NCI-H2196 (cell line): ENCODE data around the gene ASMTL.
"Not testable (repeated sequence)": the region's sequence is repeated elsewhere in the genome, so short reads cannot be mapped to it uniquely, and the experiment has no call there.

Experiments used
- DNase-seq: peaks from one replicate; lab custom pipeline; 2025; ENCODE audit not compliant: unreplicated experiment; lab: John Stamatoyannopoulos, UW

Gene ASMTL

GRCh38 chrX:1416327-1416784, 36.4 kb downstream of the ASMTL start:
- no peak for DNase-seq

GRCh38 chrX:1412551-1413161, 40.1 kb downstream of the ASMTL start:
- DNase-seq, result no peak

DNA sequence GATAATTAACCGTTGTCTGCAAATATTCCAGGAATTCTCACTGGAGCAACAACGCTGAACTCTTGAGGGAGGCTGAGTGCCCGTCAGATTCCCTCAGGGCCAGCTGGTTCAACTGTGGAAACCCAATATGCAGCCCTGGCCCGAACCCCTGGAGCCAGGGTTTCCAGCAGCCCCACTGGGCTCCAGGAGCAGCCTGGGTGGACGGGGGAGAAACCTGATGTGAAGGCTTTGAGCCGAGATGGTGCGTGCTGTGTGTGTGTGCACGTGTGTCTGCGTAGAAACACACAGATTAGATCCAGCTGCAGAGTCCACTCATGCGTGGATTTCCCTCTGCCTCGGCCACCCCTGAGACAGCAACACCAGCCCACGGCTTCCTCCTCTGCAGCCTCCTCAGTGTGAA, 41.4 kb downstream of the ASMTL start:
- no peak for DNase-seq

- no peak for DNase-seq
Measured at GRCh38 chrX:1407035-1407434, 45.7 kb downstream of the ASMTL start.

GRCh38 chrX:1405769-1406168, 46.9 kb downstream of the ASMTL start:
- DNase-seq, result not testable (repeated sequence)

DNA sequence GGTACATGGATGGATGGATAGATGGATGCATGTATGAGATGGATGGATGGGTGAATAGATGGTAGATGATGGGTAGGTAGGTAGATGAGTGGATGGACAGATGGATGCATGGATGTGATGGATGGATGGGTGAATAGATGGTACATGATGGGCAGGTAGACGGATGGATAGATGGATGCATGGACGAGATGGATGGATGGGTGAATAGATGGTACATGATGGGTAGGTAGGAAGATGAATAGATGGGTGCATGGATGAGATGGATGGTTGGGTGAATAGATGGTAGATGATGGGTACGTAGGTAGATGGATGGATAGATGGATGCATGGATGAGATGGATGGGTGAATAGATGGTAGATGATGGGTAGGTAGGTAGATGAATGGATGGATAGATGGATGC, 48.8 kb downstream of the ASMTL start:
- DNase-seq, result not testable (repeated sequence)

- no peak for DNase-seq
Measured at GRCh38 chrX:1403228-1403627, 49.5 kb downstream of the ASMTL start.

DNA sequence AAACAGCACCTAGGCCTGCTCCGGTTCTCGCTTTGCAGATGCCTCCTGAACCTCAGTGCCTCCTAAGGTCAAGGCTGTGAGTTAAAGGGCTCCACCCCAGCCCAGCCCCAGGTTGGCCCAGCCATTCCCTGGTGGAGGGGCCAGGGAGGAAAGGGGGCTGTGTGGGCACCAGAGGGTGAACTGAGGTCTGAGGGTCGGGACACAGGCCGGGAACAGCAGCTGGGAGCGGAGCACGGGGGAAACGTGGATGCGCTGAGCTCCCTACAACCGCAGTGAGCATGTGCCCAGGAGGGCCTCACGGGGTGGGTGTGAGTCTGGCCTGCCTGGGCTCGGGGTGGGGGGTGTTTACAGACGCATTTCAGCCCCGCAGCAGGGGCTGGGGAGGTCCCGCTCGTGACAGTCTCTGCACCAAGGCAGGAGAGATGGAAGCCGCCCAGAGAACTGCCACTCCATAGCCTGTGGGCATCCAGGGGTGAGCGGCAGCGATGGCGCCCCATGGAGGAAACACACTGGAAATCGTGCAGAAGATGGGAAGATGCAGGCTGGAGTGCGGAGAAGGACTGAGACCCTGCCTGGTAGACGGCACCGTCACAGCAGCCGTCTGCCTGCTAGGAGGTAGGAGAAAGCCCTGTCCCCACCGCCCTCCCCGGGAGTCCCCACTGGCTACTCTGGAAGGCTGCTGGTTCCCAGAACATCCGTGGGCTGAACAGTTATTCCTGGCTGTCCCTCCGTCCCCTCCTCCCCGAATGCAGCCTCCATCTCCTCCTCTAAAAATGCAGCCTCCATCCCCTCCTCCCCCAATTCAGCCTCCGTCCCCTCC, 50.9 kb downstream of the ASMTL start:
- DNase-seq, result no peak

GRCh38 chrX:1400742-1401471, 51.8 kb downstream of the ASMTL start:
- DNase-seq, result no peak

DNA sequence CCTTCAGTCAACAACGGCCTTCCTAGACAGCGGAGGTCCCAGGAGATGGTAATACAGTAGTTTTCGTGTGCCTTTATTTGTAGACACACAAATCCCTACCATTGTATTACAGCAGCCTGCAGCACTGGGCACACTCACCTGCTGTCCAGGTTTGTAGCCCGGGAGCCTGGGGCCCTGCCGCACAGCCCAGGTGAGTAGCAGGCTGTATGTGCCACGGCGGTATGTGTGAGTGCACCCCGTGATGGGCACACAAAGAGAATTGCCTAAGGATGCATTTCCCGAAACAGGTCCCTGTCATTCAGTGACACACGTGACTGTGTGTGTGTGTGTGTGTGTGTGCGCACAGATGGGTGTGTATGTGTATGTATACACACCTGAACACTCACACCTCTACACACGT, 52.7 kb downstream of the ASMTL start:
- no peak for DNase-seq

- no peak for DNase-seq
Measured at GRCh38 chrX:1398431-1399340, 54.0 kb downstream of the ASMTL start.

DNA sequence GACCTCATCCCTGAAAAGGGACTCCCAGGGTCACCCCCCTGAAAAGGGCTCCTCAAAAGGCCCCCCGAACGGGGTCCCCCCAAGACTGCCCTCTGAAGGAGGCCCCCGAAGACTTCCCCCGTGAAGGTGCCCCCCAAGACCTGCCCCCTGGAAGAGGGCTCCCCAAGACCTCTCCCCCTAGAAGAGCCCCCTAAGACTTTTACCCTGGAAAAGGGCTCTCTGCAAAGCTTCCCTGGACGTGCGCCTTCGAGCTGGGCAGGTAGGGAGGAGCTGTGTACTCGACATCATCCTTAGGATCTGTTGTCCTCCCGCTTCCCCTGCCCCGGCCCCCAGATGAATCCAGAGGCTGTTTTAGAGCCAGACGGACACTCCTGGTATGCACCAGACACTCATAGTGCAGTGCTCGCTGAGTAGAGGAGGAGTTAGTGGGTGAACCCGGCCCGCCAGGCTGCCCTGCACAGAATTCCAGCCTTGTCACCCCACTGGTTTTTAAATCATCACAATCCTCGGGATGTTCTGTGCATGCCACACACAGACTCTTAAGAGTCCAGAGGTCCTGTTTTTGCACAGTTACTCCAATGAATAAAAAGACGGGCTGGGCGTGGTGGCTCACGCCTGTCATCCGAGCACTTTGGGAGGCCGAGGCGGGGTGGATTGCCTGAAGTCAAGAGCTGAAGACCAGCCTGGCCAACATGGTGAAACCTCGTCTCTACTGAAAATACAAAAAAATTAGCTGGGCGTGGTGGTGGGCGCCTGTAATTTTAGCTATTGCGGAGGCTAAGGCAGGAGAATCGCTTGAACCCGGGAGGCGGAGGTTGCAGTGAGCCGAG, 55.1 kb downstream of the ASMTL start:
- no peak for DNase-seq

DNA sequence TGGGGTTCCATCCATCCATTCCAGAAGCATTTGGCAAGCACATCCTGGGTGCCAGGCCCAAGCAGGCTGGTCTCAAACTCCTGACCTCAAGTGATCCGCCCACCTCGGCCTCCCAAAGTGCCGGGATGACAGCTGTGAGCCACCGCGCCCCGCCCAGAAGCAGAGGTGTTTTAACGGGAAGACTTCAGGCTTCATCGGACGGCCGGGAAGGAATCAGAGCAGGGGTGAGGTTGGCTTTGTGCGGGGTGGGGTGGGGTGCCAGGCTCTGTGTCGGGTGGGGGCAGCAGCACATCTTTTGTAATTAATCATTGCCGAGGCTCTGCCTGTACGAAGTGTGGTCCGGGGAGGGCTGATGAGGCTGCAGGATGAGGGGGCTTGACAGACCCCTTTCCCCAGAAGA, 55.7 kb downstream of the ASMTL start:
- no peak for DNase-seq

DNA sequence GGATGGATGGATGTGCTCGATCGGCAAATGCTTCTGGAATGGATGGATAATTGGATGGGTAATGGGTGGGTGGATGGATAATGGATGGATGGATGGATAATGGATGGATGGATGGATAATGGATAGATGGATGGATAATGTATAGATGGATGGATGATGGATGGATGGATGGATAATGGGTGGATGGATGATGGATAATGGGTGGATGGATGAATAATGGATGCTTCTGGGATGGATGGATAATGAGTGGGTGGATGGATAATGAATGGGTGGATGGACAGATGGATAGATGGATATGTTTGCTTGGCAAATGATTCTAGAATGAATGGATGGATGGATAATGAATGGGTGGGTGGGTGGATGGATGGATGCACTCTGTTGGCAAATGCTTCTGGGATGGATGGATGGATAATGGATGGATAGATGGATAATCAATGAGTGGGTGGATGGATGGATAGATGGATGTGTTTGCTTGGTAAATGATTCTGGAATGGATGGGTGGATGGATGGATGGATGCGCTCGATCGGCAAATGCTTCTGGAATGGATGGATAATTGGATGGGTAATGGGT, 57.0 kb downstream of the ASMTL start:
- no peak for DNase-seq

GRCh38 chrX:1394731-1395501, 57.8 kb downstream of the ASMTL start:
- DNase-seq, result no peak

DNA sequence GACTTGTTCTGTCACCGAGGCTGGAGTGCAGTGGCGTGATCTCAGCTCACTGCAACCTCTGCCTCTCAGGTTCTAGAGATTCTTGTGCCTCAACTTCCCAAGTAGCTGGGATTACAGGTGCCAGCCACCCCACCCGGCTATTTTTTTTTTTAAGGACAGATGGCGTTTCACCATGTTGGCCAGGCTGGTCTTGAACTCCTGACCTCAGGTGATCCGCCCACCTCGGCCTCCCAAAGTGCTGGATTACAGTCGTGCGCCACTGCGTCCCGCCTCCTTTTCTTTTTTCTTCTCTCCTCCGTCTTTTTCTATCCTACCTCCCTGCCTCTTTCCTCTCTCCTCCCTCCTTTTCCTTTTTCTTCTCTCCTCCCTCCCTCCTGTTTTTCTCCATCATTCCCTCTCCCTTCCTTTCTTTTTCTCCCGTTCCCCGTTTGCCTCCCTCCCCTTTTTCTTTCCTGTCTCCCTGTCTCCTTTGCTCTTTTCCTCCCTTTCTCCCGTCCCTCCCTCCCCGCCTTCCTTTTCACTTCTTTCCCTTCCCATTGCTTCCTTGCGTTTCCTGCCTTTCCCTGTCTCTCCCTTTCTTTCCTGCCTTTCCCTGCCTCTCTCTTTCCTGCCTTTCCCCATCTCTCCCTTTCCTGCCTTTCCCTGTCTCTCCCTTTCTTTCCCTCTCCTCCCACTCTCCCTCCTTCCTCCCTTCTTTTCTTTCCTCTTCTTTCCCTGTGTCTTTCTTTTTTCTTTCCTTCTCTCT, 58.7 kb downstream of the ASMTL start:
- no peak for DNase-seq

- no peak for DNase-seq
Measured at GRCh38 chrX:1392376-1393068, 60.2 kb downstream of the ASMTL start.
